Trophoblast cell (in vitro differentiated cells and primary cell): ENCODE data around the gene MEX3A.

Source experiments
- DNase-seq, 2 donors: peaks; one replicate each; pipeline ENCODE4 v3.0.0-alpha.2; 2016
- H2AFZ ChIP-seq: 2 replicates; pipeline ENCODE4 v1.6.1; 2013; ENCODE audit warnings: low read length, moderate library complexity, mild to moderate bottlenecking; ENCODE audit not compliant: insufficient read depth, poor library complexity
- H2AK5ac ChIP-seq: 2 replicates; pipeline ENCODE4 v1.6.1; 2013; ENCODE audit warnings: mild to moderate bottlenecking, low read length
- H2BK120ac ChIP-seq: 2 replicates; pipeline ENCODE4 v1.6.1; 2013; ENCODE audit warnings: low read length, mild to moderate bottlenecking, moderate library complexity; ENCODE audit not compliant: insufficient read depth, poor library complexity
- H2BK12ac ChIP-seq: 2 replicates; pipeline ENCODE4 v1.6.1; 2013; ENCODE audit warnings: mild to moderate bottlenecking, low read length, moderate library complexity
- H2BK5ac ChIP-seq: 2 replicates; pipeline ENCODE4 v1.6.1; 2013; ENCODE audit warnings: low read length, low read depth, moderate library complexity, mild to moderate bottlenecking; ENCODE audit not compliant: poor library complexity
- H3K14ac ChIP-seq: 2 replicates; pipeline ENCODE4 v1.6.1; 2013; ENCODE audit warnings: mild to moderate bottlenecking, low read length
- H3K18ac ChIP-seq: 2 replicates; pipeline ENCODE4 v1.6.1; 2013; ENCODE audit warnings: mild to moderate bottlenecking, low read length
- H3K23ac ChIP-seq: 2 replicates; pipeline ENCODE4 v1.6.1; 2013; ENCODE audit warnings: low read length
- H3K27ac ChIP-seq: 2 replicates; pipeline ENCODE4 v1.5.1; 2013; ENCODE audit warnings: low read depth, mild to moderate bottlenecking, inconsistent platforms, low read length, moderate library complexity
- H3K27me3 ChIP-seq: 2 replicates; pipeline ENCODE4 v1.6.1; 2013; ENCODE audit warnings: inconsistent platforms, mild to moderate bottlenecking, low read length, moderate library complexity; ENCODE audit not compliant: insufficient read depth
- H3K36me3 ChIP-seq, 2 experiments: 1 replicate in 1 of 2; 2 replicates in 1 of 2; pipeline ENCODE4 v1.6.1; 2013; ENCODE audit warnings: low read length in 2 of 2, mild to moderate bottlenecking in 2 of 2, moderate library complexity in 1 of 2; ENCODE audit not compliant: insufficient read depth in 2 of 2, control insufficient read depth in 1 of 2
- H3K4ac ChIP-seq: 2 replicates; pipeline ENCODE4 v1.6.1; 2013; ENCODE audit warnings: low read depth, mild to moderate bottlenecking, low read length, moderate library complexity
- H3K4me1 ChIP-seq, 2 experiments: 1 replicate in 1 of 2; 2 replicates in 1 of 2; pipeline ENCODE4 v1.6.1; 2013; ENCODE audit warnings: low read length in 2 of 2, mild to moderate bottlenecking in 2 of 2, moderate library complexity in 1 of 2; ENCODE audit not compliant: insufficient read depth in 2 of 2, control insufficient read depth in 1 of 2
- H3K4me2 ChIP-seq: 2 replicates; pipeline ENCODE4 v1.6.1; 2013; ENCODE audit warnings: inconsistent platforms, mild to moderate bottlenecking, low read length, moderate library complexity
- H3K4me3 ChIP-seq: 2 replicates; pipeline ENCODE4 v1.5.1; 2013; ENCODE audit warnings: mild to moderate bottlenecking, low read depth, low read length, inconsistent platforms
- H3K79me1 ChIP-seq: one replicate; pipeline ENCODE4 v1.6.1; 2013; ENCODE audit warnings: low read length
- H3K79me2 ChIP-seq: 2 replicates; pipeline ENCODE4 v1.6.1; 2013; ENCODE audit warnings: low read length, mild to moderate bottlenecking; ENCODE audit not compliant: control insufficient read depth, insufficient read depth, poor library complexity
- H3K9ac ChIP-seq: 2 replicates; pipeline ENCODE4 v1.6.1; 2013; ENCODE audit warnings: mild to moderate bottlenecking, low read length
- H3K9me3 ChIP-seq: 2 replicates; pipeline ENCODE4 v1.6.1; 2013; ENCODE audit warnings: low read depth, mild to moderate bottlenecking, control low read depth, inconsistent platforms, low read length; ENCODE audit not compliant: insufficient read depth
- H4K12ac ChIP-seq: 2 replicates; pipeline ENCODE4 v1.6.1; 2013; ENCODE audit warnings: low read depth, mild to moderate bottlenecking, low read length, moderate library complexity
- H4K8ac ChIP-seq: 2 replicates; pipeline ENCODE4 v1.6.1; 2013; ENCODE audit warnings: low read depth, mild to moderate bottlenecking, low read length, moderate library complexity
- H4K91ac ChIP-seq: one replicate; pipeline ENCODE4 v1.6.1; 2013; ENCODE audit warnings: low read depth, mild to moderate bottlenecking, low read length, moderate library complexity
- WGBS: extraction: QIAGEN DNeasy Blood & Tissue Kit; methylation state at CpG from one replicate; pipeline ENCODE4 v1.1.7; 2013; ENCODE audit warnings: missing lambda C conversion rate; ENCODE audit not compliant: insufficient read length, insufficient coverage; ENCODE audit errors: extremely low coverage; 5-methylcytosine and 5-hydroxymethylcytosine counted together

MEX3A gene

DNA sequence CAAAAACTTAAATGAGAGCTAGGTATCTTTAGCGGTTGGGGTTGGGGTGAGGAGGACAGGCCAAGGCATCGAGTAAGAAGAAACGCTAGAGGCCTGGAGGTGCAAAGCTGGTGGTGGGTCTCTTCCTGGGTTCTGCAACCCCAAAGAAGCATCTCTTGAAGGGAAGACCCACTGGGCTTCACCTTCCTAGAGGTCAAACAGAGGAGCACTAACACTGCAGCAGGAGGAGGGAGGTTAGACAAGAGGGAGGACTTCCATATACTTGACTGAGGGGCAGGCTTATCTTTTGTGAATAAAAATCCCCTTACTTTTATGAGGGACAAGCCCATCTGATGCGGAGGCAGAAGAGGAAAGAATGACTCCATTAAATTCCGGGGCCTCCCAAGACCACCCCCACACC is 2.5 kb downstream of the MEX3A start:
- no peak overlapping the region for H2AK5ac ChIP-seq
- H3K79me2 ChIP-seq, result peaks cover 47% of the 10 kb centered on the region
- no peak overlapping the region for H3K23ac ChIP-seq
- H3K4me1 ChIP-seq, result peaks cover 13 to 29% of the 10 kb centered on the region in 2 experiments
- H2BK12ac ChIP-seq, result no peak overlapping the region
- no peak overlapping the region for H3K27ac ChIP-seq
- H3K36me3 ChIP-seq, result peaks cover 30 to 41% of the 10 kb centered on the region in 2 experiments
- no peak overlapping the region for H3K14ac ChIP-seq
- no peak overlapping the region for H2BK5ac ChIP-seq
- peak overlapping the region; percentile 94 for H3K4me3 ChIP-seq
- peak overlapping the region; percentile 96 for H3K4ac ChIP-seq
- no CpG with 5 or more reads among the region's 5 CpGs for WGBS
- H3K4me2 ChIP-seq, result peak overlapping the region; percentile 94
- H3K18ac ChIP-seq, result no peak overlapping the region
- H3K9me3 ChIP-seq, result peaks cover 6% of the 10 kb centered on the region
- no peaks in the 10 kb centered on the region for H3K27me3 ChIP-seq
- H4K91ac ChIP-seq, result no peak overlapping the region
- no peak overlapping the region for H2AFZ ChIP-seq
- no peak overlapping the region for H4K12ac ChIP-seq
- no peak overlapping the region for H2BK120ac ChIP-seq
- H4K8ac ChIP-seq, result no peak overlapping the region
- H3K79me1 ChIP-seq, result peaks cover 33% of the 10 kb centered on the region
- no peak for DNase-seq
- H3K9ac ChIP-seq, result peak overlapping the region; percentile 92

DNA sequence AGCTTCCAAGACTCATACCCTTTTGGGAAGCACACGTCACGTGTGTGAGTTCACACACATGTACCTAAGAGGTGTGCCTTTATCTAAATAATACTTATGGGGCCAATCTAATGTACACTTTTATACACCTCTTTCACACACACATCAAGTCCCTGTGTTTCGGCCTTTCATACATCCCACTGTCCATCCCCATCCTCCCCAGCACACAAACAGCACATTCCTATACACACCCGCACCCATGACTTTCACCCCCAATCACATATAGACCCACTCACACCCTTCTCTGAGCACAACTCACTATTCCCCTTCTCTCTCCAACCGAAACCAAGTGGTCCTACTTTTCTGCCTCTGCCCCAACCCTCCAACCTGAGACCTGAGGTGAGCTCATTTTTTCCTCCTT is 3.5 kb downstream of the MEX3A start:
- H3K36me3 ChIP-seq, result peaks cover 33 to 46% of the 10 kb centered on the region in 2 experiments
- H3K79me2 ChIP-seq, result peaks cover 42% of the 10 kb centered on the region
- no peak overlapping the region for H2BK12ac ChIP-seq
- no peaks in the 10 kb centered on the region for H3K27me3 ChIP-seq
- H3K14ac ChIP-seq, result no peak overlapping the region
- H3K4me2 ChIP-seq, result peak overlapping the region; percentile 61
- peak overlapping the region; percentile 29 for H3K4me3 ChIP-seq
- H3K4ac ChIP-seq, result peak overlapping the region; percentile 86
- no peak overlapping the region for H3K18ac ChIP-seq
- no peak overlapping the region for H2BK120ac ChIP-seq
- DNase-seq, result no peak
- H2BK5ac ChIP-seq, result no peak overlapping the region
- peaks cover 6% of the 10 kb centered on the region for H3K9me3 ChIP-seq
- no peak overlapping the region for H2AFZ ChIP-seq
- no peak overlapping the region for H4K12ac ChIP-seq
- H4K91ac ChIP-seq, result no peak overlapping the region
- H3K4me1 ChIP-seq, result peaks cover 13 to 26% of the 10 kb centered on the region in 2 experiments
- H3K9ac ChIP-seq, result peak overlapping the region; percentile 57
- H2AK5ac ChIP-seq, result no peak overlapping the region
- H3K79me1 ChIP-seq, result peaks cover 27% of the 10 kb centered on the region
- H3K27ac ChIP-seq, result no peak overlapping the region
- H3K23ac ChIP-seq, result peak overlapping the region; percentile 82
- no CpG with 5 or more reads among the region's 5 CpGs for WGBS
- no peak overlapping the region for H4K8ac ChIP-seq

DNA sequence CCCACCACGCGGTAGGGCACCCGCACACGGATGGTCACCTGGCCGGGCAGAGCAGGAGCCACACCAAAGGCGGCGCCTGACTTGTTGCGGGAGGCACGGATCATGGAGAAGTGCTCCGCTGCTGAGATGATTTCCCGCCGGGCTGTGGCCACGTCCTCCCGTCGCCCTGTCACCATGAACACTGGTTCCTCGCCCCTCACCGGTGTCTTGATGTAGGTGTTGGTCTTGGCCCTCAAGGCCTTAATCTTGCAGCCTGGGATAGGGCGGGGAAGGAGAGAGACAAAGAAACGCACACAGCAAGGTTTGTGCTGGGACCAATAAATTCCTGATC is 4.9 kb downstream of the MEX3A start:
- Histone ChIP-seq H3K14ac (no peak overlapping the region), H3K27me3 (no peaks in the 10 kb centered on the region), H3K18ac (peak overlapping the region; percentile 15), H2BK12ac (no peak overlapping the region), H2AFZ (no peak overlapping the region), H4K8ac (no peak overlapping the region), H3K4ac (peak overlapping the region; percentile 39), H3K27ac (no peak overlapping the region), H4K91ac (no peak overlapping the region), H2BK5ac (no peak overlapping the region), H3K4me2 (no peak overlapping the region), H2BK120ac (no peak overlapping the region), H3K9ac (no peak overlapping the region), H3K9me3 (peaks cover 6% of the 10 kb centered on the region), H2AK5ac (no peak overlapping the region), H4K12ac (peak overlapping the region; percentile 19), H3K4me1 (peaks cover 13 to 26% of the 10 kb centered on the region in 2 experiments), H3K79me2 (peaks cover 33% of the 10 kb centered on the region), H3K36me3 (peaks cover 38 to 54% of the 10 kb centered on the region in 2 experiments), H3K4me3 (no peak overlapping the region), H3K79me1 (peaks cover 18% of the 10 kb centered on the region), H3K23ac (no peak overlapping the region)
- DNase-seq, result no peak
- WGBS, result no CpG with 5 or more reads among the region's 19 CpGs

DNA sequence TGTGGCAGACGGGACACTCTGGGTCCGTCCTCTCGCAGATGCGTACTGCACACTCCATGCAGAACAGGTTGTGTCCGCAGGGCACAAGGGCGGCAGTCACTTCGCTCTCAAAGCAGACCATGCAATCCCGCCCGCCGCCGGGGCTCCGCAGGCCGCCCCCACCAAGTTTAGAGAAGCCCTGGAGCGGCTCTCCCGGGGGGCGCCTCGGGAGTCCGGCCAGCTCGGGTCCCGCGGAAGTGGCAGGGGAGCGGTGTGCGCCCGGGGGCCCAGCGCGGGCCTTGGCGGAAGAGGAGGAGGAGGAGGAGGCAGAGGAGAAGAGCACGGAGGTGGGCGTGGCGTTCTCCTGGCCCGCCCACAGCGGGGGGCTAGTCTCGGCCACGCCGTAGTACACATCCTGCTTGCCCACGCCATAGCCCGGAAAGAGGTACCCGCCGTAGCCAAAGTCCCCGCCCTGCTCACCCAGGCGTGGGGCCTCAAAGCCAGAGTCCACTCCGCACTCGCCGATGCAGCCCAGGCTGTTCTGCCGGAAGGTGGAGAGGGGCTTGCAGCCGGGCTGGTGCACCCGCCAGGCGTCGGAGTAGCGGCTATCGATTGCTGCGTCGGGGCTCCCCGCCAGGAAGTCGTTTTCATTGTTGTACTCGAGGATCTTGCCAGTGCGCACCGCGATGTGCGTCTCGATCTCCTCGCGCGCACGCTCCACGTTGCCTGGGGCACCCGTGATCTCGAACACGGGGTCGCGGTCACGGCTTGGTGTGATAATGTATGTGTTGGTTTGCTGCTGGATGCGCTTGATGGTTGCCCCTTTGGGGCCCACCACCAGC is 5.4 kb downstream of the MEX3A start:
- WGBS, result no CpG with 5 or more reads among the region's 73 CpGs
- Histone ChIP-seq H3K14ac (no peak overlapping the region), H3K79me1 (peaks cover 15% of the 10 kb centered on the region), H3K9ac (no peak overlapping the region), H3K79me2 (peaks cover 31% of the 10 kb centered on the region), H4K8ac (no peak overlapping the region), H3K23ac (no peak overlapping the region), H3K4me2 (no peak overlapping the region), H3K4ac (peak overlapping the region; percentile 39), H3K9me3 (peaks cover 6% of the 10 kb centered on the region), H4K91ac (no peak overlapping the region), H2AFZ (no peak overlapping the region), H3K27me3 (no peaks in the 10 kb centered on the region), H2BK5ac (no peak overlapping the region), H4K12ac (peak overlapping the region; percentile 19), H3K36me3 (peaks cover 40 to 55% of the 10 kb centered on the region in 2 experiments), H2BK120ac (no peak overlapping the region), H2AK5ac (no peak overlapping the region), H2BK12ac (no peak overlapping the region), H3K4me3 (no peak overlapping the region), H3K18ac (peak overlapping the region; percentile 25), H3K27ac (no peak overlapping the region), H3K4me1 (peaks cover 13 to 26% of the 10 kb centered on the region in 2 experiments)
- DNase-seq, result peak in 1 of 2 donors; percentile 58
